GM12873 (cell line): ENCODE data around the gene FBXO42.
A peak's percentile ranks its signal among the peaks of the same experiment; 100 is the strongest.

Source experiments
- CTCF ChIP-seq: IDR thresholded peaks from 2 replicates; pipeline ENCODE4 v1.5.1; 2012; ENCODE audit warnings: low read depth, mild to moderate bottlenecking, moderate library complexity, low read length, control low read depth; ENCODE audit not compliant: insufficient read depth; ENCODE audit errors: missing control alignments

FBXO42 gene

GRCh38 chr1:16205334-16205671, 147.0 kb downstream of the FBXO42 start:
- TF ChIP-seq CTCF, result no peak

GRCh38 chr1:16204634-16205333, 147.5 kb downstream of the FBXO42 start:
- TF ChIP-seq CTCF, result peak; percentile 52

GRCh38 chr1:16204216-16204615, 148.1 kb downstream of the FBXO42 start:
- no peak for TF ChIP-seq CTCF

GRCh38 chr1:16203550-16203949, 148.7 kb downstream of the FBXO42 start:
- no peak for TF ChIP-seq CTCF

GRCh38 chr1:16202281-16203210, 149.7 kb downstream of the FBXO42 start:
- no peak for TF ChIP-seq CTCF

GRCh38 chr1:16199700-16200099, 152.6 kb downstream of the FBXO42 start:
- TF ChIP-seq CTCF, result no peak

- TF ChIP-seq CTCF, result no peak
These were observed 153.2 kb downstream of the FBXO42 start for GRCh38 chr1:16199157-16199501.
